Eye (tissue), 1 donor: Measurements from ENCODE around the gene SSH2.
"Not testable (repeated sequence)": the region's sequence is repeated elsewhere in the genome, so short reads cannot be mapped to it uniquely, and the experiment has no call there.

ENCODE experiments used
- DNase-seq: peaks from one replicate; pipeline ENCODE4 v3.0.0-alpha.2; 2015

The SSH2 gene

GRCh38 chr17:29927546-29927945, 2.5 kb downstream of the SSH2 start:
- no peak for DNase-seq

GRCh38 chr17:29924786-29925185, 5.2 kb downstream of the SSH2 start:
- DNase-seq = no peak

GRCh38 chr17:29918922-29919856, 10.8 kb downstream of the SSH2 start:
- no peak for DNase-seq

- DNase-seq = no peak
These were observed 12.0 kb downstream of the SSH2 start for GRCh38 chr17:29918016-29918415.

- DNase-seq = no peak
These were observed 15.1 kb downstream of the SSH2 start for GRCh38 chr17:29914819-29915537.

- no peak for DNase-seq
These were observed 18.3 kb downstream of the SSH2 start for GRCh38 chr17:29911641-29912177.

- DNase-seq = no peak
These were observed 20.6 kb downstream of the SSH2 start for GRCh38 chr17:29909236-29910003.

- no peak for DNase-seq
These were observed 23.1 kb downstream of the SSH2 start for GRCh38 chr17:29906969-29907368.

GRCh38 chr17:29905879-29906167, 24.2 kb downstream of the SSH2 start:
- no peak for DNase-seq

GRCh38 chr17:29905086-29905878, 24.7 kb downstream of the SSH2 start:
- DNase-seq = no peak

- no peak for DNase-seq
These were observed 26.6 kb downstream of the SSH2 start for GRCh38 chr17:29903471-29903870.

- DNase-seq = not testable (repeated sequence)
These were observed 32.9 kb downstream of the SSH2 start for GRCh38 chr17:29897136-29897535.

GRCh38 chr17:29892201-29892600, 37.8 kb downstream of the SSH2 start:
- no peak for DNase-seq

GRCh38 chr17:29891131-29891530, 38.9 kb downstream of the SSH2 start:
- DNase-seq = no peak

GRCh38 chr17:29885031-29885640, 44.9 kb downstream of the SSH2 start:
- DNase-seq = no peak

GRCh38 chr17:29883497-29883896, 46.5 kb downstream of the SSH2 start:
- no peak for DNase-seq

GRCh38 chr17:29881256-29881655, 48.8 kb downstream of the SSH2 start:
- no peak for DNase-seq

GRCh38 chr17:29880031-29880430, 50.0 kb downstream of the SSH2 start:
- no peak for DNase-seq

- DNase-seq = no peak
These were observed 55.0 kb downstream of the SSH2 start for GRCh38 chr17:29874931-29875596.

GRCh38 chr17:29874358-29874757, 55.7 kb downstream of the SSH2 start:
- DNase-seq = not testable (repeated sequence)

GRCh38 chr17:29873476-29873875, 56.6 kb downstream of the SSH2 start:
- DNase-seq = no peak
